ENCODE results near the gene IL17F. TPM values are rescaled to one million over a fixed set of nuclear protein-coding genes. Genes with fewer than 3 reads are reported as not detected.

The IL17F gene
- polyA plus RNA-seq, 1 donor from 2014 or later = not detected

DNA sequence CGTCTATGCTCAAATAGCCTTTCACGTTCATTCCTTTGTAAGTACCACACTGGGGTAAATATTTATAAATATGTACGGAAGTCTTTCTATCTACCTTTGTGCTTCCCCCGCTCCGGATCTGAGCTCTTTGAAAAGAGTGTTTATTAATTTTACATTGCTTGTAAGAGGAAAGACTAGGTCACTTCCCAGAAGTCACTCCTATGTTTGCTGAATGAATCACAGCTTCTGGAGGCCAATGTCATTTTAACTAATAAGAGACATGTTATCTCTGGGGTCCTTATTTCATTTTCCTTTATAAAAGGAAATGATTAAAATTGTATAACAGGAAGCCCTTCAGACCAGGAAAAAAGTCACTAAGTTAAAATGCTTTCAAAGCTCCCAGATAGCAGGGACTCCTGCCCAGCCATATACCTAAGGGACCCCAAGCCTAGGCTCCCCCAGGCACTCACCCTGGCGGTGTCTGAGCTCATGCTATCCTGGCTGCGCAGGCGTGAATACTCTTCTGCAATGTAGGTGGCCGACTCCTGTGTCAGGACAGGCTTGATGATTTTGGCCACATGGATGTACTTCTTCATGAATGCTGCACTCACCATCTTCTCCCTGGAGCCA is 27.7 kb upstream of the IL17F start:
- Histone ChIP-seq H3K9ac (ENCODE audit: low read length) (no peak overlapping the region), H3K27ac (ENCODE audit: low read length) (no peak overlapping the region), H3K79me2 (replicated peaks; ENCODE audit: insufficient read depth, low read length) (no peaks in the 10 kb centered on the region), H3K9me2 (ENCODE audit: insufficient read depth, low read length) (no peaks in the 10 kb centered on the region), H3K4me3 (ENCODE audit: low read length) (no peak overlapping the region), H4K20me1 (ENCODE audit: insufficient read depth) (no peaks in the 10 kb centered on the region), H3F3A (ENCODE audit: insufficient read depth, low read length, poor library complexity, severe bottlenecking) (no peaks in the 10 kb centered on the region), H3K9me3 (ENCODE audit: low read length) (no peaks in the 10 kb centered on the region), H3K4me2 (ENCODE audit: low read length) (no peak overlapping the region), H2AFZ (ENCODE audit: low read depth, low read length) (no peak overlapping the region), H3K27me3 (ENCODE audit: insufficient read depth, low read depth, low read length) (no peaks in the 10 kb centered on the region), H3K36me3 (ENCODE audit: insufficient read depth, low read length) (peaks cover 4% of the 10 kb centered on the region)
- TF ChIP-seq, protein P1, sequence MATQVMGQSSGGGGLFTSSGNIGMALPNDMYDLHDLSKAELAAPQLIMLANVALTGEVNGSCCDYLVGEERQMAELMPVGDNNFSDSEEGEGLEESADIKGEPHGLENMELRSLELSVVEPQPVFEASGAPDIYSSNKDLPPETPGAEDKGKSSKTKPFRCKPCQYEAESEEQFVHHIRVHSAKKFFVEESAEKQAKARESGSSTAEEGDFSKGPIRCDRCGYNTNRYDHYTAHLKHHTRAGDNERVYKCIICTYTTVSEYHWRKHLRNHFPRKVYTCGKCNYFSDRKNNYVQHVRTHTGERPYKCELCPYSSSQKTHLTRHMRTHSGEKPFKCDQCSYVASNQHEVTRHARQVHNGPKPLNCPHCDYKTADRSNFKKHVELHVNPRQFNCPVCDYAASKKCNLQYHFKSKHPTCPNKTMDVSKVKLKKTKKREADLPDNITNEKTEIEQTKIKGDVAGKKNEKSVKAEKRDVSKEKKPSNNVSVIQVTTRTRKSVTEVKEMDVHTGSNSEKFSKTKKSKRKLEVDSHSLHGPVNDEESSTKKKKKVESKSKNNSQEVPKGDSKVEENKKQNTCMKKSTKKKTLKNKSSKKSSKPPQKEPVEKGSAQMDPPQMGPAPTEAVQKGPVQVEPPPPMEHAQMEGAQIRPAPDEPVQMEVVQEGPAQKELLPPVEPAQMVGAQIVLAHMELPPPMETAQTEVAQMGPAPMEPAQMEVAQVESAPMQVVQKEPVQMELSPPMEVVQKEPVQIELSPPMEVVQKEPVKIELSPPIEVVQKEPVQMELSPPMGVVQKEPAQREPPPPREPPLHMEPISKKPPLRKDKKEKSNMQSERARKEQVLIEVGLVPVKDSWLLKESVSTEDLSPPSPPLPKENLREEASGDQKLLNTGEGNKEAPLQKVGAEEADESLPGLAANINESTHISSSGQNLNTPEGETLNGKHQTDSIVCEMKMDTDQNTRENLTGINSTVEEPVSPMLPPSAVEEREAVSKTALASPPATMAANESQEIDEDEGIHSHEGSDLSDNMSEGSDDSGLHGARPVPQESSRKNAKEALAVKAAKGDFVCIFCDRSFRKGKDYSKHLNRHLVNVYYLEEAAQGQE (IDR thresholded peaks at IDR 0.05; ENCODE audit: borderline replicate concordance) = no peak
- TF ChIP-seq MXI1 (conservative IDR thresholded peaks at IDR 0.05; ENCODE audit: poor library complexity, severe bottlenecking) (no peak), SMC3 (conservative IDR thresholded peaks at IDR 0.05; ENCODE audit: poor library complexity) (no peak), EP300 (conservative IDR thresholded peaks at IDR 0.05; ENCODE audit: poor library complexity, severe bottlenecking) (no peak), EZH2 (IDR thresholded peaks at IDR 0.05; ENCODE audit: borderline replicate concordance, insufficient read depth, low read length, poor library complexity, severe bottlenecking) (no peak), POLR2AphosphoS5 (IDR thresholded peaks at IDR 0.05) (no peak), RAD21 (conservative IDR thresholded peaks at IDR 0.05) (no peak), TAF1 (IDR thresholded peaks at IDR 0.05; ENCODE audit: low read depth) (no peak)
- TF ChIP-seq, protein P2, sequence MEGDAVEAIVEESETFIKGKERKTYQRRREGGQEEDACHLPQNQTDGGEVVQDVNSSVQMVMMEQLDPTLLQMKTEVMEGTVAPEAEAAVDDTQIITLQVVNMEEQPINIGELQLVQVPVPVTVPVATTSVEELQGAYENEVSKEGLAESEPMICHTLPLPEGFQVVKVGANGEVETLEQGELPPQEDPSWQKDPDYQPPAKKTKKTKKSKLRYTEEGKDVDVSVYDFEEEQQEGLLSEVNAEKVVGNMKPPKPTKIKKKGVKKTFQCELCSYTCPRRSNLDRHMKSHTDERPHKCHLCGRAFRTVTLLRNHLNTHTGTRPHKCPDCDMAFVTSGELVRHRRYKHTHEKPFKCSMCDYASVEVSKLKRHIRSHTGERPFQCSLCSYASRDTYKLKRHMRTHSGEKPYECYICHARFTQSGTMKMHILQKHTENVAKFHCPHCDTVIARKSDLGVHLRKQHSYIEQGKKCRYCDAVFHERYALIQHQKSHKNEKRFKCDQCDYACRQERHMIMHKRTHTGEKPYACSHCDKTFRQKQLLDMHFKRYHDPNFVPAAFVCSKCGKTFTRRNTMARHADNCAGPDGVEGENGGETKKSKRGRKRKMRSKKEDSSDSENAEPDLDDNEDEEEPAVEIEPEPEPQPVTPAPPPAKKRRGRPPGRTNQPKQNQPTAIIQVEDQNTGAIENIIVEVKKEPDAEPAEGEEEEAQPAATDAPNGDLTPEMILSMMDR (IDR thresholded peaks at IDR 0.05; ENCODE audit: poor library complexity, severe bottlenecking) = no peak

DNA sequence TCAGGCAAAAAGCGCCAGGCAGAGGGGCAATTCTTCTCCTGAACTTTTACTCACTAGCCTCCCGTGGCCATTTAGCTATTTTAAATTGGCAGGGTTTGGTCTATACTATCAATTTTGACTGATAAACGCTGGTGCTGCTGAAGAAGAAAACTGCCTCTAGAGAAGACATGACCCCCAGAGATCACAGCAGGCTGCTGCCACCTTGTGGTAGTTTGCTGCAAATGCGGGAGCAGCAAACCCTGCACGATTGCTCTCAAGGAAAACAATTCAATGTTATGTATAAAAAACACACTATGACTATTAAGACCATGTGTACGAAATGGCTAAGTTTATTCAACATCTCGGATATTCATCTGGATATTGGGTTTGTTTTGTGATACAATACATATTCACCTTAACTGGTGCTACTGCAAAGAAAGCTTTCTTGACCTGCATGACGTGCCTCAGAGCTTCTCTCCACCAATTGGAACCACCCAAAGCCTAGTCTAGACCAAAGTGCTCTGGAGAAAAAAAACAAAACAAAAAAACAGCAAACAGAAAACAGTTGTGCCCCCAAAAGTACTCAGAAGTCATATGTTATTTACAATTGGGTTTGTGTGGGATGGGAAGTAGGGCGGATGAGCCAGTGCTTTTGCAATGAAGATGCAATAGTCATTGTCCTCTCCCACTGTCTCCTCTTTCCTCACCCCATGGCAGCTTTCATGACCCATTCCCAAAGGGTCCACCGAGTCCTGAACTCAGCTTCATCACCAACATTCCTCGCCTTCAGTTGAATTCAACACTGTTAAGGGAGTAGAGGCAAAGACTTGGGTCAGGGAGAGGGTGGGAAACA is 19.6 kb upstream of the IL17F start:
- Histone ChIP-seq H3K9ac (ENCODE audit: low read length) (no peak overlapping the region), H3K27me3 (ENCODE audit: insufficient read depth, low read depth, low read length) (no peaks in the 10 kb centered on the region), H2AFZ (ENCODE audit: low read depth, low read length) (no peak overlapping the region), H3K27ac (ENCODE audit: low read length) (no peak overlapping the region), H3K4me2 (ENCODE audit: low read length) (no peak overlapping the region), H3K9me3 (ENCODE audit: low read length) (no peaks in the 10 kb centered on the region), H3K9me2 (ENCODE audit: insufficient read depth, low read length) (no peaks in the 10 kb centered on the region), H3F3A (ENCODE audit: insufficient read depth, low read length, poor library complexity, severe bottlenecking) (no peaks in the 10 kb centered on the region), H3K36me3 (ENCODE audit: insufficient read depth, low read length) (no peaks in the 10 kb centered on the region), H3K4me3 (ENCODE audit: low read length) (no peak overlapping the region), H3K79me2 (replicated peaks; ENCODE audit: insufficient read depth, low read length) (no peaks in the 10 kb centered on the region), H4K20me1 (ENCODE audit: insufficient read depth) (no peaks in the 10 kb centered on the region)
- TF ChIP-seq MXI1 (conservative IDR thresholded peaks at IDR 0.05; ENCODE audit: poor library complexity, severe bottlenecking) = no peak
- TF ChIP-seq, protein P1 (IDR thresholded peaks at IDR 0.05; ENCODE audit: borderline replicate concordance) = no peak
- TF ChIP-seq RAD21 (conservative IDR thresholded peaks at IDR 0.05) = peak; percentile 83
- peak; percentile 90 for TF ChIP-seq SMC3 (conservative IDR thresholded peaks at IDR 0.05; ENCODE audit: poor library complexity)
- no peak for TF ChIP-seq EZH2 (IDR thresholded peaks at IDR 0.05; ENCODE audit: borderline replicate concordance, insufficient read depth, low read length, poor library complexity, severe bottlenecking)
- TF ChIP-seq, protein P2 (IDR thresholded peaks at IDR 0.05; ENCODE audit: poor library complexity, severe bottlenecking) = peak; percentile 90

Measured in neural cell (in vitro differentiated cells).